Measurements from ENCODE around the gene CHP1. TPM values are rescaled to one million over a fixed set of nuclear protein-coding genes. Genes with fewer than 3 reads are reported as not detected.

CHP1 gene
- total RNA-seq (100 to 1,000 TPM in 4 of 5 donors, 10 to 100 TPM in 1; 65.5 to 387 (median 223) TPM), polyA plus RNA-seq (100 to 1,000 TPM in 1 of 3 donors, 10 to 100 TPM in 2; 59.6 to 129 (median 97.1) TPM)
- long read RNA-seq, donor 1, transcript CHP1-201 (7 exons, 3,329 nt), result major isoform, 9 of 23 reads
- long read RNA-seq, donor 1, partial matches to known transcripts, result 14 of 23 reads
- long read RNA-seq, donor 1, other reads (novel, unspliced or antisense), result 0 of 23 reads
- long read RNA-seq, donor 2, transcript CHP1-201 (7 exons, 3,329 nt), result major isoform, 13 of 83 reads
- long read RNA-seq, donor 2, partial matches to known transcripts, result 70 of 83 reads
- long read RNA-seq, donor 2, other reads (novel, unspliced or antisense), result 0 of 83 reads
- long read RNA-seq, donor 3, transcript CHP1-201 (7 exons, 3,329 nt), result major isoform, 16 of 16 reads
- long read RNA-seq, donor 3, partial matches to known transcripts, result 0 of 16 reads
- long read RNA-seq, donor 3, other reads (novel, unspliced or antisense), result 0 of 16 reads
- long read RNA-seq, donor 4, partial matches to known transcripts, result 0 of 1 reads
- long read RNA-seq, donor 4, other reads (novel, unspliced or antisense), result 0 of 1 reads
- long read RNA-seq, donor 5, transcript CHP1-201 (7 exons, 3,329 nt), result major isoform, 12 of 20 reads
- long read RNA-seq, donor 5, partial matches to known transcripts, result 7 of 20 reads
- long read RNA-seq, donor 5, other reads (novel, unspliced or antisense), result 0 of 20 reads
- long read RNA-seq, donor 6, transcript CHP1-201 (7 exons, 3,329 nt), result major isoform, 52 of 419 reads
- long read RNA-seq, donor 6, partial matches to known transcripts, result 365 of 419 reads
- long read RNA-seq, donor 6, other reads (novel, unspliced or antisense), result 0 of 419 reads
- long read RNA-seq, donor 7, transcript CHP1-201 (7 exons, 3,329 nt), result major isoform, 21 of 45 reads
- long read RNA-seq, donor 7, partial matches to known transcripts, result 24 of 45 reads
- long read RNA-seq, donor 7, other reads (novel, unspliced or antisense), result 0 of 45 reads
- long read RNA-seq, donor 8, transcript CHP1-201 (7 exons, 3,329 nt), result major isoform, 25 of 25 reads
- long read RNA-seq, donor 8, partial matches to known transcripts, result 0 of 25 reads
- long read RNA-seq, donor 8, other reads (novel, unspliced or antisense), result 0 of 25 reads
- long read RNA-seq, donor 9, transcript CHP1-201 (7 exons, 3,329 nt), result major isoform, 6 of 8 reads
- long read RNA-seq, donor 9, partial matches to known transcripts, result 0 of 8 reads
- long read RNA-seq, donor 9, other reads (novel, unspliced or antisense), result 0 of 8 reads
- long read RNA-seq, donor 10, transcript CHP1-201 (7 exons, 3,329 nt), result major isoform, 5 of 11 reads
- long read RNA-seq, donor 10, partial matches to known transcripts, result 6 of 11 reads
- long read RNA-seq, donor 10, other reads (novel, unspliced or antisense), result 0 of 11 reads

DNA sequence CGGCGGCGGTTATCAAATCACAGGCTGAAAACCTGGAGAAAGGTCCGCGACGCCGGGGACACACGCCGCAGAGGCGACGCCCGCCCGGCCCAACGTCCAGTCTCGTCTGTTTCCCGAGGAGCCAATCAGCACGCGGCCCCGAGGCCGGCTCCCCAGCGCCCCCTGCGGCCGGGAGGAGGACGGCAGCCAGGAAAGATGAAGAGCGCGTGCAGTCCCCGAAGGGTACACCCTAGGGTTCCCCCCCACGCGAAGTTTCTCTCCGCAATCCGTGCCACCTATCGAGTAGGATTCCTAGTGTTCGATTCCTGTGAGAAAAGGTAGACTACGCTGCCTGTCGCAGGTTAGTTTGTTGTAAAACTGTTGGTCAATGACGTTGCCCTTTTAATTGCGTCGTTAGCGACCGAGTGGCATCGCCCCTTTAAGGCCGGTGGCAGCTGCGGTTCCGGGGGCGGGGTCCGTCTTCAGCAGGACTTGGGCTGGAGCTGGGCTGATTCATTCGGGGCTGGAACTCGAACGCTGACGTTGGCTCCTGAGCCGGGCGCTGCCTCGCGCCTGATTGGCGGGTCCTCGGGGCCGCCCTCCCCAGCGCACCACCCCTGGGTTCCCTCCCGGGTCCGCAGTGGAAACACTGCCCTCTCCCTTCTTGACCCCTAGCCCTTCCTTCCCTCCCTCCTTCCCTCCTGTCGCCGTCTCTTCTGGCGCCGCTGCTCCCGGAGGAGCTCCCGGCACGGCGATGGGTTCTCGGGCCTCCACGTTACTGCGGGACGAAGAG is at the start of gene CHP1, which contains the start of gene EXD1:
TSS of gene CHP1 (plus strand) at position 619 of the 772 bp plus-strand sequence. CDS start at position 734, 115 bp downstream.
TSS of gene EXD1 (minus strand) at position 108 of the 772 bp plus-strand sequence. CDS start 4,182 bp downstream, outside the sequence.
- Histone ChIP-seq H3K36me3 (no peaks in the 10 kb centered on the region), H3K9me3 (no peaks in the 10 kb centered on the region), H3K27me3 (no peaks in the 10 kb centered on the region), H3K4me1 (peaks cover 16 to 47% (median 33%) of the 10 kb centered on the region in 4 donors), H3K4me3 (peak within 1 kb of the TSS; percentile 69 to 85 (median 76)), H3K27ac (peak within 1 kb of the TSS; percentile 88 to 97 (median 94))
- 0 to 1% (median 1%) methylated on average over 46 to 72 of the region's 72 CpGs for WGBS, 5 donors
- TF ChIP-seq CTCF (IDR thresholded peaks at IDR 0.05) (peak in 5 of 7 experiments; percentile 90 to 97 (median 96)), POLR2AphosphoS5 (IDR thresholded peaks at IDR 0.05) (peak; percentile 48 to 95 (median 91)), POLR2A (IDR thresholded peaks at IDR 0.05) (peak in 1 of 4 donors; percentile 71), EP300 (IDR thresholded peaks at IDR 0.05) (peak; percentile 36)
- intact Hi-C loops (cut with DNase I; ENCODE audit: low total_unique reads), result no loop called here
- peak; percentile 98 to 99 for DNase-seq

GRCh38 chr15:41182266-41182665 is 48.8 kb upstream of the CHP1 start:
- no peaks in the 10 kb centered on the region for H3K9me3 ChIP-seq
- intact Hi-C loops (cut with DNase I; ENCODE audit: low total_unique reads), result loop anchor here (5.0 kb wide), 1 partner anchor 280 kb away; no protein-coding TSS in a partner anchor
- WGBS, 5 donors, result 55 to 78% (median 57%) methylated on average over 3 to 4 of the region's 4 CpGs
- DNase-seq, result no peak
- no peak overlapping the region for H3K27ac ChIP-seq
- H3K27me3 ChIP-seq, result no peaks in the 10 kb centered on the region
- no peaks in the 10 kb centered on the region for H3K4me1 ChIP-seq
- H3K36me3 ChIP-seq, result no peaks in the 10 kb centered on the region
- TF ChIP-seq POLR2A (IDR thresholded peaks at IDR 0.05) (no peak), EP300 (IDR thresholded peaks at IDR 0.05) (no peak), CTCF (IDR thresholded peaks at IDR 0.05) (no peak), POLR2AphosphoS5 (IDR thresholded peaks at IDR 0.05) (no peak)
- H3K4me3 ChIP-seq, result no peak overlapping the region

DNA sequence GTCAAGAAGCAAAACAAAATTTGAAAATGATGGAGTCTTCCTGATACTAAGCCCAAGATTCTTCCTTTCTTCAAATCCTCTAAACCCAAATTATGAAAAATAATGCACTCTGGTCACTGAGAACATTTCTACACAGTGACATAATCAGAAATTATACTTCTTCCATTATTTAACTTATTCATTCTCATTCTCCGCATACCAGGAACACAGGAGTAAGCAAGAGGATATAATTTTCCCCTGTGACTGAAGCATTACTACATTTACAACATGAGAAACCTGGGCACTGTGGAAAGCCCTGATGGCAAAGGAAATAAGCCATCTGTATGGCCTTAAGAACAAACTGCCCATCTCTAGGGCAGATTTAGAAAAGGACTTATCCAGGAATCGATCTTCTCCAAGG is 47.5 kb upstream of the CHP1 start:
- H3K4me3 ChIP-seq, result no peak overlapping the region
- no peaks in the 10 kb centered on the region for H3K36me3 ChIP-seq
- no peaks in the 10 kb centered on the region for H3K27me3 ChIP-seq
- H3K4me1 ChIP-seq, result no peaks in the 10 kb centered on the region
- TF ChIP-seq CTCF (IDR thresholded peaks at IDR 0.05), result no peak
- TF ChIP-seq POLR2A (IDR thresholded peaks at IDR 0.05), result no peak
- TF ChIP-seq POLR2AphosphoS5 (IDR thresholded peaks at IDR 0.05), result no peak
- TF ChIP-seq EP300 (IDR thresholded peaks at IDR 0.05), result no peak
- H3K27ac ChIP-seq, result no peak overlapping the region
- DNase-seq, result no peak
- no peaks in the 10 kb centered on the region for H3K9me3 ChIP-seq
- intact Hi-C loops (cut with DNase I; ENCODE audit: low total_unique reads), result loop anchor here (5.0 kb wide), 1 partner anchor 281 kb away; no protein-coding TSS in a partner anchor
- WGBS, 5 donors, result 50 to 71% (median 62%) methylated on average over 2 of the region's 2 CpGs

All from stomach (tissue), 19 donors.